HG03520 (cell line): Measurements from ENCODE around the gene PRSS16.

Experiments used
- ATAC-seq: cut with Tn5 transposase; IDR thresholded peaks from one replicate; pipeline ENCODE4 v1.9.1; 2021; ENCODE audit warnings: mild to moderate bottlenecking, moderate library complexity; ENCODE audit not compliant: unreplicated experiment

PRSS16 gene

GRCh38 chr6:27281105-27281539 is 33.6 kb downstream of the PRSS16 start:
- ATAC-seq = no peak

GRCh38 chr6:27281569-27281968 is 34.1 kb downstream of the PRSS16 start:
- no peak for ATAC-seq

GRCh38 chr6:27283279-27283678 is 35.8 kb downstream of the PRSS16 start:
- no peak for ATAC-seq

- no peak for ATAC-seq
Observed at GRCh38 chr6:27286141-27286540, 38.6 kb downstream of the PRSS16 start.

- ATAC-seq = no peak
Observed at GRCh38 chr6:27287751-27288135, 40.2 kb downstream of the PRSS16 start.

GRCh38 chr6:27288136-27289044 is 40.9 kb downstream of the PRSS16 start:
- ATAC-seq = no peak

GRCh38 chr6:27290065-27290849 is 42.8 kb downstream of the PRSS16 start:
- no peak for ATAC-seq

GRCh38 chr6:27290850-27291208 is 43.3 kb downstream of the PRSS16 start:
- ATAC-seq = no peak

- no peak for ATAC-seq
Observed at GRCh38 chr6:27293436-27294098, 46.1 kb downstream of the PRSS16 start.

- no peak for ATAC-seq
Observed at GRCh38 chr6:27294409-27294808, 46.9 kb downstream of the PRSS16 start.

GRCh38 chr6:27295301-27296079 is 48.0 kb downstream of the PRSS16 start:
- no peak for ATAC-seq

GRCh38 chr6:27296106-27296783 is 48.7 kb downstream of the PRSS16 start:
- no peak for ATAC-seq

GRCh38 chr6:27297484-27297856 is 50.0 kb downstream of the PRSS16 start:
- ATAC-seq = no peak

GRCh38 chr6:27297857-27298730 is 50.6 kb downstream of the PRSS16 start:
- no peak for ATAC-seq

- no peak for ATAC-seq
Observed at GRCh38 chr6:27303613-27304272, 56.2 kb downstream of the PRSS16 start.
